Tibial nerve (tissue), 4 donors: ENCODE results near the gene FLACC1. TPM values are rescaled to one million over a fixed set of nuclear protein-coding genes. Genes with fewer than 3 reads are reported as not detected.
"Not testable (repeated sequence)": the region's sequence is repeated elsewhere in the genome, so short reads cannot be mapped to it uniquely, and the experiment has no call there.

Experiments
- DNase-seq, 2 donors: peaks; one replicate each; pipeline ENCODE4 v3.0.0-alpha.2; 2019; ENCODE audit warnings: low spot score in 2 of 2
- H3K27ac ChIP-seq, 4 donors: fragments of 200-600 bp; sonication (generic) in 3 of 4; one replicate each; pipeline ENCODE4 v1.5.1; 2017 to 2019; ENCODE audit warnings: mild to moderate bottlenecking in 1 of 4
- H3K27me3 ChIP-seq, 2 donors: fragments of 200-600 bp; sonication (generic) in 1 of 2; one replicate each; pipeline versions ENCODE4 v1.5.1 to v1.6.0; 2017 to 2019
- H3K36me3 ChIP-seq, 3 donors: fragments of 200-600 bp; sonication (generic); one replicate each; pipeline ENCODE4 v1.5.1; 2018 to 2019
- H3K4me1 ChIP-seq, 4 donors: fragments of 200-600 bp; sonication (generic) in 3 of 4; one replicate each; pipeline ENCODE4 v1.5.1; 2017 to 2019
- H3K4me3 ChIP-seq, 4 donors: fragments of 200-600 bp; sonication (generic) in 3 of 4; one replicate each; pipeline ENCODE4 v1.5.1; 2017 to 2019; ENCODE audit warnings: mild to moderate bottlenecking in 1 of 4, moderate library complexity in 1 of 4
- H3K9me3 ChIP-seq, 4 donors: fragments of 200-600 bp; sonication (generic) in 3 of 4; one replicate each; pipeline ENCODE4 v1.5.1; 2017 to 2019
- CTCF ChIP-seq, 5 experiments: fragments of 200-600 bp in 3 of 5; fragments of 450-650 bp in 2 of 5; sonication (generic) in 3 of 5; IDR thresholded peaks; one replicate each; pipeline ENCODE4 v1.5.1; 2016 to 2019; ENCODE audit warnings: antibody characterized with exemption in 5 of 5, mild to moderate bottlenecking in 3 of 5, moderate library complexity in 2 of 5
- EP300 ChIP-seq, 2 donors: sonication (generic); formaldehyde crosslinking; IDR thresholded peaks; one replicate each; pipeline ENCODE4 v1.6.1; 2017; ENCODE audit warnings: antibody characterized with exemption in 2 of 2, mild to moderate bottlenecking in 1 of 2
- POLR2A ChIP-seq, 2 donors: fragments of 450-650 bp; IDR thresholded peaks; one replicate each; pipeline ENCODE4 v1.6.1; 2017; ENCODE audit warnings: antibody characterized with exemption in 2 of 2, mild to moderate bottlenecking in 2 of 2, moderate library complexity in 2 of 2
- WGBS, 2 donors: methylation state at CpG; one replicate each; pipeline ENCODE4 v1.1.5; 2018; 5-methylcytosine and 5-hydroxymethylcytosine counted together
- total RNA-seq, 4 donors: library from RNA; depleted of rRNA; stranded (reverse); fragments of >200 nt; gene quantifications; one replicate each; pipeline ENCODE4 v1.1.0, GENCODE V29; 2016

FLACC1 gene
- total RNA-seq, 4 donors from 2014 or later = 0.66 to 2.1 (median 1.1) TPM

GRCh38 chr2:201377218-201377617, 20.1 kb upstream of the FLACC1 start:
- WGBS, 2 donors = 91 to 97% methylated on average over 3 of the region's 3 CpGs
- H3K9me3 ChIP-seq = peaks cover 0 to 7% (median 0%) of the 10 kb centered on the region in 4 donors
- no peak overlapping the region for H3K27ac ChIP-seq
- DNase-seq = no peak
- no peak overlapping the region for H3K4me3 ChIP-seq
- H3K36me3 ChIP-seq = peaks cover 0 to 68% (median 0%) of the 10 kb centered on the region in 3 donors
- no peaks in the 10 kb centered on the region for H3K27me3 ChIP-seq
- TF ChIP-seq EP300 (IDR thresholded peaks at IDR 0.05) = no peak
- no peak for TF ChIP-seq POLR2A (IDR thresholded peaks at IDR 0.05)
- no peak for TF ChIP-seq CTCF (IDR thresholded peaks at IDR 0.05)
- no peaks in the 10 kb centered on the region for H3K4me1 ChIP-seq

- WGBS, 2 donors = 83 to 92% methylated on average over 10 of the region's 11 CpGs
- TF ChIP-seq EP300 (IDR thresholded peaks at IDR 0.05) = no peak
- no peak for TF ChIP-seq CTCF (IDR thresholded peaks at IDR 0.05)
- TF ChIP-seq POLR2A (IDR thresholded peaks at IDR 0.05) = no peak
- Histone ChIP-seq H3K4me3 (no peak overlapping the region), H3K4me1 (no peaks in the 10 kb centered on the region), H3K9me3 (peaks cover 0 to 26% (median 10%) of the 10 kb centered on the region in 4 donors), H3K36me3 (peaks cover 0 to 56% (median 0%) of the 10 kb centered on the region in 3 donors), H3K27me3 (no peaks in the 10 kb centered on the region), H3K27ac (no peak overlapping the region)
- no peak for DNase-seq
These were observed 12.6 kb upstream of the FLACC1 start for GRCh38 chr2:201369775-201370174.

- H3K4me1 ChIP-seq, DNase-seq, H3K27me3 ChIP-seq, H3K27ac ChIP-seq, H3K4me3 ChIP-seq: not testable (repeated sequence)
- Histone ChIP-seq H3K36me3 (peaks cover 0 to 51% (median 0%) of the 10 kb centered on the region in 3 donors), H3K9me3 (peaks cover 0 to 26% (median 10%) of the 10 kb centered on the region in 4 donors)
- WGBS, 2 donors = 90 to 97% methylated on average over 8 of the region's 8 CpGs
These were observed 12.2 kb upstream of the FLACC1 start for GRCh38 chr2:201369318-201369717.

GRCh38 chr2:201366146-201366545, 9.0 kb upstream of the FLACC1 start:
- no peaks in the 10 kb centered on the region for H3K4me1 ChIP-seq
- H3K27ac ChIP-seq = no peak overlapping the region
- no peak for TF ChIP-seq POLR2A (IDR thresholded peaks at IDR 0.05)
- TF ChIP-seq CTCF (IDR thresholded peaks at IDR 0.05) = no peak
- no peak for TF ChIP-seq EP300 (IDR thresholded peaks at IDR 0.05)
- DNase-seq = no peak
- peaks cover 0 to 26% (median 10%) of the 10 kb centered on the region in 4 donors for H3K9me3 ChIP-seq
- H3K27me3 ChIP-seq = no peaks in the 10 kb centered on the region
- H3K4me3 ChIP-seq = no peak overlapping the region
- H3K36me3 ChIP-seq = peaks cover 0 to 58% (median 0%) of the 10 kb centered on the region in 3 donors

- Histone ChIP-seq H3K9me3 (peaks cover 0 to 23% (median 10%) of the 10 kb centered on the region in 4 donors), H3K27me3 (no peaks in the 10 kb centered on the region), H3K4me3 (no peak overlapping the region), H3K27ac (no peak overlapping the region), H3K4me1 (no peaks in the 10 kb centered on the region), H3K36me3 (peaks cover 0 to 54% (median 0%) of the 10 kb centered on the region in 3 donors)
- DNase-seq = peak in 1 of 2 donors; percentile 21
- WGBS, 2 donors = 89 to 91% methylated on average over 2 of the region's 2 CpGs
- peak; percentile 58 to 76 (median 69) for TF ChIP-seq CTCF (IDR thresholded peaks at IDR 0.05)
- TF ChIP-seq POLR2A (IDR thresholded peaks at IDR 0.05) = no peak
These were observed 6.9 kb upstream of the FLACC1 start for GRCh38 chr2:201363857-201364560.
